Subcutaneous abdominal adipose tissue (tissue), 5 donors: ENCODE results near the gene ST6GALNAC3.

Experiments
- H3K27ac ChIP-seq: one replicate; pipeline ENCODE4 v1.7.0; 2013; ENCODE audit warnings: low read depth, mild to moderate bottlenecking, inconsistent platforms, low read length, moderate library complexity
- H3K27me3 ChIP-seq, 5 donors: one replicate each; pipeline ENCODE4 v1.7.0; 2013; ENCODE audit warnings: low read length in 5 of 5, inconsistent platforms in 1 of 5; ENCODE audit not compliant: control insufficient read depth in 5 of 5, insufficient read depth in 4 of 5
- H3K36me3 ChIP-seq, 5 donors: one replicate each; pipeline ENCODE4 v1.7.0; 2013; ENCODE audit warnings: low read length in 5 of 5; ENCODE audit not compliant: control insufficient read depth in 5 of 5, insufficient read depth in 5 of 5
- H3K4me1 ChIP-seq, 5 donors: one replicate each; pipeline ENCODE4 v1.7.0; 2013; ENCODE audit warnings: low read length in 5 of 5, mild to moderate bottlenecking in 3 of 5, moderate library complexity in 1 of 5; ENCODE audit not compliant: control insufficient read depth in 5 of 5, insufficient read depth in 5 of 5
- H3K4me3 ChIP-seq, 5 donors: one replicate each; pipeline ENCODE4 v1.7.0; 2013; ENCODE audit warnings: low read length in 5 of 5, low read depth in 1 of 5
- H3K9ac ChIP-seq, 5 donors: one replicate each; pipeline ENCODE4 v1.7.0; 2013; ENCODE audit warnings: low read length in 5 of 5, mild to moderate bottlenecking in 4 of 5, moderate library complexity in 3 of 5
- H3K9me3 ChIP-seq, 5 donors: one replicate each; pipeline ENCODE4 v1.7.0; 2013; ENCODE audit warnings: low read length in 5 of 5; ENCODE audit not compliant: control insufficient read depth in 5 of 5
- donor health status: healthy.
- donor health status: healthy.
- donor health status: healthy.
- donor health status: healthy.
- donor health status: healthy.

Gene ST6GALNAC3

GRCh38 chr1:76581712-76582111 is 507.2 kb downstream of the ST6GALNAC3 start:
- Histone ChIP-seq H3K4me1 (peaks cover 0 to 6% (median 0%) of the 10 kb centered on the region in 5 donors), H3K9ac (no peak overlapping the region), H3K36me3 (no peaks in the 10 kb centered on the region), H3K27me3 (no peaks in the 10 kb centered on the region), H3K4me3 (no peak overlapping the region), H3K9me3 (no peaks in the 10 kb centered on the region), H3K27ac (no peak overlapping the region)

- H3K9ac ChIP-seq = no peak overlapping the region
- H3K27me3 ChIP-seq = no peaks in the 10 kb centered on the region
- no peak overlapping the region for H3K27ac ChIP-seq
- H3K36me3 ChIP-seq = no peaks in the 10 kb centered on the region
- no peak overlapping the region for H3K4me3 ChIP-seq
- no peaks in the 10 kb centered on the region for H3K9me3 ChIP-seq
- H3K4me1 ChIP-seq = peaks cover 0 to 6% (median 0%) of the 10 kb centered on the region in 5 donors
Observed at GRCh38 chr1:76583235-76583868, 508.8 kb downstream of the ST6GALNAC3 start.

- Histone ChIP-seq H3K27me3 (no peaks in the 10 kb centered on the region), H3K27ac (no peak overlapping the region), H3K4me3 (no peak overlapping the region), H3K36me3 (no peaks in the 10 kb centered on the region), H3K9ac (no peak overlapping the region), H3K9me3 (no peaks in the 10 kb centered on the region), H3K4me1 (peaks cover 0 to 6% (median 0%) of the 10 kb centered on the region in 5 donors)
Observed at GRCh38 chr1:76583875-76584477, 509.4 kb downstream of the ST6GALNAC3 start.

- no peaks in the 10 kb centered on the region for H3K27me3 ChIP-seq
- peaks cover 0 to 6% (median 0%) of the 10 kb centered on the region in 5 donors for H3K4me1 ChIP-seq
- H3K27ac ChIP-seq = no peak overlapping the region
- no peak overlapping the region for H3K9ac ChIP-seq
- no peak overlapping the region for H3K4me3 ChIP-seq
- H3K36me3 ChIP-seq = no peaks in the 10 kb centered on the region
- no peaks in the 10 kb centered on the region for H3K9me3 ChIP-seq
Observed at GRCh38 chr1:76585980-76586674, 511.6 kb downstream of the ST6GALNAC3 start.

- Histone ChIP-seq H3K9me3 (no peaks in the 10 kb centered on the region), H3K36me3 (no peaks in the 10 kb centered on the region), H3K4me3 (no peak overlapping the region), H3K9ac (no peak overlapping the region), H3K4me1 (peaks cover 0 to 6% (median 0%) of the 10 kb centered on the region in 5 donors), H3K27ac (no peak overlapping the region), H3K27me3 (no peaks in the 10 kb centered on the region)
Observed at GRCh38 chr1:76587212-76587611, 512.7 kb downstream of the ST6GALNAC3 start.

GRCh38 chr1:76591461-76591860 is 516.9 kb downstream of the ST6GALNAC3 start:
- H3K36me3 ChIP-seq = no peaks in the 10 kb centered on the region
- no peak overlapping the region for H3K4me3 ChIP-seq
- H3K27ac ChIP-seq = no peak overlapping the region
- no peak overlapping the region for H3K9ac ChIP-seq
- H3K9me3 ChIP-seq = peaks cover 0 to 3% (median 0%) of the 10 kb centered on the region in 5 donors
- H3K4me1 ChIP-seq = no peaks in the 10 kb centered on the region
- H3K27me3 ChIP-seq = no peaks in the 10 kb centered on the region

GRCh38 chr1:76591963-76592362 is 517.4 kb downstream of the ST6GALNAC3 start:
- Histone ChIP-seq H3K36me3 (no peaks in the 10 kb centered on the region), H3K9me3 (peaks cover 0 to 3% (median 0%) of the 10 kb centered on the region in 5 donors), H3K4me1 (no peaks in the 10 kb centered on the region), H3K9ac (no peak overlapping the region), H3K27ac (no peak overlapping the region), H3K4me3 (no peak overlapping the region), H3K27me3 (no peaks in the 10 kb centered on the region)

GRCh38 chr1:76593141-76593540 is 518.6 kb downstream of the ST6GALNAC3 start:
- no peak overlapping the region for H3K9ac ChIP-seq
- H3K36me3 ChIP-seq = no peaks in the 10 kb centered on the region
- H3K4me3 ChIP-seq = no peak overlapping the region
- no peaks in the 10 kb centered on the region for H3K4me1 ChIP-seq
- H3K27me3 ChIP-seq = no peaks in the 10 kb centered on the region
- H3K27ac ChIP-seq = no peak overlapping the region
- H3K9me3 ChIP-seq = peaks cover 0 to 3% (median 0%) of the 10 kb centered on the region in 5 donors

GRCh38 chr1:76593618-76594017 is 519.1 kb downstream of the ST6GALNAC3 start:
- Histone ChIP-seq H3K9me3 (peaks cover 0 to 3% (median 0%) of the 10 kb centered on the region in 5 donors), H3K27me3 (no peaks in the 10 kb centered on the region), H3K27ac (no peak overlapping the region), H3K4me3 (no peak overlapping the region), H3K9ac (no peak overlapping the region), H3K36me3 (no peaks in the 10 kb centered on the region), H3K4me1 (no peaks in the 10 kb centered on the region)

- Histone ChIP-seq H3K9ac (no peak overlapping the region), H3K27me3 (no peaks in the 10 kb centered on the region)
Observed at GRCh38 chr1:76595024-76595423, 520.5 kb downstream of the ST6GALNAC3 start.

More at GRCh38 chr1:76595024-76595423, 520.5 kb downstream of the ST6GALNAC3 start:
- Histone ChIP-seq H3K36me3 (no peaks in the 10 kb centered on the region), H3K4me3 (no peak overlapping the region), H3K27ac (no peak overlapping the region), H3K9me3 (peaks cover 0 to 3% (median 0%) of the 10 kb centered on the region in 5 donors), H3K4me1 (no peaks in the 10 kb centered on the region)
